A204.1 (cell line): ENCODE results near the gene CFAP299.
A peak's percentile ranks its signal among the peaks of the same experiment; 100 is the strongest.

Experiments
- FAIRE-seq: peaks from 2 replicates; lab custom pipeline; 2012; peaks lifted over from hg19 to GRCh38; lab: Jason Lieb, UNC

CFAP299 gene

DNA sequence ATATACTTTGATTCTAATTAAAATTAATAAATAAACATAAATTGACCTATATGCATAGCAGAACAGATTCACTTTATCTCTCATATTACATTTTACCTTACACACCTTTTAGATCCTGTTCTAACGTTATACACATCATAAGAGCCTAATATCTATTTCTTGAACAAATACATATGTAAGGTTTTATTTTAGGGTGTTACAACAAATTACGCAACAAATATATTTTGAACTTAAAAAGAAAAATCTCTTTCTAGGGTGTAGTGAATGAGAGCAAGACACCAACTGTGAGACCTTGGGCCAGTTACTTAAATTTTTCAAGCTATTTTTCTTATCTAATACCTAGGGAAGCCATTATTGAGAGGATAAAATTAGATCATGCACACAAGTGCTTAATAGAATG, 191.2 kb downstream of the CFAP299 start:
- no peak for FAIRE-seq

DNA sequence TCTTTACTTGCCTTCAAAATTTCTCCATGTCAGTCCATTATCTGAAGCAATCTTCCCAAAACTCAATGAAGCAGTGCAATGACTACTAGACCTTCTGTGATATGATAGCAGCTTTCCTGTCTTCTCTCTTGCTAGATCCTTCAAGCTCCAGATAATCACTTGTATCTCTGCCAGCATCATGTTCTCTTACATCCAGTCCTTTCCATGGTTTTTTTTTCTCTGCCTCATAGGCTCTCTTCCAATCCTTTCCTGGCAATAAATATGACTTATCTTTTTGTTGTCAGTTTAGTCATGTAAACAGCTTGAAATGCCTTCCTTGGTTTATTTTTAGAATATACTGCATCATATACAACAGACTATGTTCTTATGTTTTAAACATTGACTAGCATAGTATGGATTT, 193.5 kb downstream of the CFAP299 start:
- FAIRE-seq: no peak

DNA sequence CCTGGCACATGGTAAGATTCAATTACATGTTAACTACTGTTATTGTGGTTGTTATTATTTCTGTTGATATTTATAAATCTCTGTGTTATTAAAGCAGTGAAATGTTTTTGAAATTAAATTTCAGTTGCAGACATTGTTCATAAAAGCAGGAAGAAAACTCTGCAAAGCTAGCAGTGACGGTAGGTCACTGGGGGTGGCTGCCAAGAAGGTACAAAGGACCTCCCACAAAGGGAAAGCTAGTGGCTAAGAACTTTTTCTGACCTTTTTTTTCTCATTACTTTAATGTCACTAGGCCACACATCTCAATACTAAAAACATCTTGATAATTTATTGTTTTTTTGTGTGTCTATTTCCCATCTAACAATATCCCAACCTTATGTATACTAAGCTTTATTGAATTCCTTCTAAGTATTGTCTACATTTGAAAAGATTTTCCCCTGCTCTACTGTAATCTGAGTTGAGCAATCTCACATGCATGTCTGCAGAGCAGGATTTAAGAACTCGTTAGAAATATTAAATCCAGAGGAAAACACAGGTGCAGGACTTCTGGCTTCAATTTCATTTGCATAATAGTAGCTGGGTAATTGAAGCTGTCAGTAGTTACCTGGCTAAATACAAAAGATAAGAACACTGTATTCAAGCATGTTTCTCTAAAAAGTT, 197.3 kb downstream of the CFAP299 start:
- FAIRE-seq: no peak

DNA sequence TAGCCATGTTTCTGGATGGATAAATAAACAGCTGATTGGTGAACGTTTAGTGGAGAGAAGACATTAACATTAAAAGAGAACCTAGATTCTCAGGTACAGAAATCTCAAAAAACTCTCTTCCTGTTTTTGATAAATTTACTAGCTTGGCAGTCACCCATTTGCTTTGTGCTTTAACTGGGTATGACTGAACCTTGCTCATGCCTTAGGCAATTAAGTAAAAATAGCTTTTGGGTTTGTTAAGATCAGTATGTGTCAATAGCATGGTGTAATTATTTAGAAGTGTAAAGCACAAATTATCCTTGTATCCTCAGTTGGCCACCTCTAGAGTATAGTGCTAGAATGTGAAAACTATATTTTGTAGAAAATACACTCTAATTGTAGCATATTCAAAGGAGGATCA, 200.0 kb downstream of the CFAP299 start:
- no peak for FAIRE-seq

DNA sequence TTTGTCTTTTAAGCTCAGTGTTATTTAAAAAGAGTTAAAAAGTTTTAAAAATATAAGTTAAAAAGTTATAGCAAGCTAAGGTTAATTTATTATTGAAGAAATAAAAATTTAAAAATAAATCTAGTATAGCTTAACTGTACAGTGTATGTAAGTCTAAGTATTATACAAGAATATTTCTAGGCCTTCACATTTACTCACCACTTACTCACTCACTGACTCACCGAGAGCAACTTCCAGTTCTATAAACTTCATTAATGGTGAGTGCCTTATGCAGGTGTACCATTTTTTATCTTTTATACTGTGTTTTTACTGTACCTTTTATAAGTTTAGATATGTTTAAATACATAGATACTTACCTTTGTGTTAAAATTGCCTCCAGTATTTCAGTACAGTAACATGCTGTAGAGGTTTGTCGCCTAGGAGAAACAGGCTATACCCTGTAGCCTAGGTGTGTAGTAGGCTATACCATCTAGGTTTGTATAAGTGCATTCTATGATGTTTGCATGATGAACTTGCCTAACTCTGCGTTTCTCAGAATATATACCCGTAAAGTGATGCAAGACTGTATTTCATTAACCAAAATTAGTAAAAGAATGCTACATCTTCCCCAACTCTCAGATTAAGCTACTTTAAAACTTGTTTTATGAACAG, 202.9 kb downstream of the CFAP299 start:
- peak; percentile 70 for FAIRE-seq

DNA sequence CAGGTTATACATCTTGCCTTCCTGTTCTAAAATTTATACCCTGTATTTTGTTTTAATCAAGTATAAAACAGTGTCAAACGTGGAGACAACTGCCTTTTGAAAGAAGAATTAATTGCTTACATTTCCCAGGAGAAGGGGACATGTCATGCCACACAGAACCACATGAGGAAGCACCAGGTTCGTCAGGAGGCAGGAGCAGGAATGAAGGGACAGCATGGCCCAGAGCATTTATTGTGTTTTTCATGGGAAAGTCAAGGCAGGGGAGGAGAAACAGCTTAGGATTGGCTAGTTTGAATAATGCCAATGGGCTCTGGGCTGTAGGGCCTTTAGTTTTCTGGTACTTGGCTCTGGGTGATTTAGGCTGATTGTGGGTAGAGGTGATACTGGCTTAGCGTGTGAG, 203.7 kb downstream of the CFAP299 start:
- FAIRE-seq: no peak

DNA sequence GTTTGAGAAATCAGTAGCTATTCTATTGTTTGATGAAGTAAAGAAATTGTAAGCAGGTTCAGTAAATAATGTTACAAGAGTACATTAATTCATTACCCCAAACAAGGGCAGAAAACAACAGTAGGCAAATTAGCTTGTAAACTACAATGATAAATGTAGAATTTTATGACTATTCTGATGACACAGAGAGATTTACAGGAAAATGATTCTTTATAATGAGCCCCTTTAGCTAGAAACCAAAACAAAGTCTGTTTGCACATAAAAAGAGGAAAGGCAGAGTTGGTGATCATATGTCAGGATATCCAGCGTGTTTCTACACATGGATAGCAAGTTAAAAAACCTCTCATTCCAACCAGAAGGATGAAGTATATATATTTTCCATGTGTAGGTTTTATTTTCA, 204.8 kb downstream of the CFAP299 start:
- FAIRE-seq: no peak

DNA sequence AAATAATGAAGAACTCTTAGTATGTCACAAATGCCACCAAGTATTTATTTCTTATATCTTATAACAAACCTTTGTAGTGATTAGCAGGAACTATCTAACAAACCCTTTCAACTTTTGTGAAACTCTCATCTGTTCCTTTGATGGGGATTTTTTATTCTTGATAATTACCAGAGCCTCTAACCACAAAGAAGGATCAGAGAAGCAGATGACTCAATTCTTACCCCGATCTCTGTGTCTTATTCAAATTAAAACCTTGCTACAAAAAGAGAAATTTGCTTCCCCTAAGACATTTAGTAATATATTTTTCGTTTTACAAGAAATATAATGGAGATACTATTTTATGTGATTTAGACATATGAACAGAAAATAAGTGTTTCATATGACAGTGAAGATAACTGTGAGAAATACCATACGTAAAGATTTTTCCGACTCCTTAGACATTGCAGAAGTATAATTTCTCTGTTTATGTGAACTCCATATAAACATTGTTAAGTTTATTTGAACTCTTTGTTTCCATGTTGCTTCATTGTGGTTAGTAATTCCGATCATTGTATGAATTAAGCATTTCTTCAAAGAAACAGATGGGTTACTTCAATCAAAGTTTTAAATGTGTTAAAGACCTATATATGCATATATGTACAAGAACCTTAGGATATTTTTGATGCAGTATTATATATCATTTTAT, 205.4 kb downstream of the CFAP299 start:
- no peak for FAIRE-seq

DNA sequence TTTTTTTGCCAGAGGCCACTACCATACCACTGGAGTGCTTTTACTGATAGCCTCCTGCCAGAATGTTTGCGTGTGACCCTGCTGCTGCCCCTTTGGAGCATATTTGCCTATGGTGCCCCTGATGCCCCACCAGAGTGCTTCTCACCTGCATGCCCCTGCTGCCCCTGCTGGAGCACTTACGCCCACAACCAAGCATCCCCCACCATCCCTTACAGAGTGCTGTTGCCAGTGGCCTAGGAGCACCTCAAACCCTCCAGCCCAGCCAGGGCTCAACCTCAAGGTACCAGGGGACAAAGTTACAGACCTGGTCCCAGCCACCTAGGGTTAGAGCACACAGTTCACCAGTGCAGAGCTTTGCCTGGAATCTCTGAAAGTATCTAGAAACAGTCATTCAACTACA, 207.2 kb downstream of the CFAP299 start:
- FAIRE-seq: no peak

DNA sequence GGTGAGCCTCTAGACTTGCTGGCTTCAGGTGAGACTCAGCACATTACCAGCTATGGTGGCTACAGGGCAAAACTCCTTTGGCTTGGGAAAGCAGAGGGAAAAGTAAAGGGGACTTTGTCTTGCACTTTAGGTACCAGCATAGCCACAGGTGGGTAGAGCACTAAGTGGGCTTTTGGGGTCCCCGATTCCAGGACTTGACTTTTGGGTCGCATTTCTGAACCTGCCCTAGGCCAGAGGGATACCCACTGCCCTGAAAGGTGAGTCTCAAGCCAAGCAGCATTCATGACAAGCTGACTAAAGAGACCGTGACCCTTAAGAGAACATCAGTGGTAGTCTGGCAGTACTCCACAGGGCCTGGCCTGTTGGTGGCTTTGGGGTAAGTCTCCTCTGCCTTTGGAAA, 224.8 kb downstream of the CFAP299 start:
- FAIRE-seq: no peak

DNA sequence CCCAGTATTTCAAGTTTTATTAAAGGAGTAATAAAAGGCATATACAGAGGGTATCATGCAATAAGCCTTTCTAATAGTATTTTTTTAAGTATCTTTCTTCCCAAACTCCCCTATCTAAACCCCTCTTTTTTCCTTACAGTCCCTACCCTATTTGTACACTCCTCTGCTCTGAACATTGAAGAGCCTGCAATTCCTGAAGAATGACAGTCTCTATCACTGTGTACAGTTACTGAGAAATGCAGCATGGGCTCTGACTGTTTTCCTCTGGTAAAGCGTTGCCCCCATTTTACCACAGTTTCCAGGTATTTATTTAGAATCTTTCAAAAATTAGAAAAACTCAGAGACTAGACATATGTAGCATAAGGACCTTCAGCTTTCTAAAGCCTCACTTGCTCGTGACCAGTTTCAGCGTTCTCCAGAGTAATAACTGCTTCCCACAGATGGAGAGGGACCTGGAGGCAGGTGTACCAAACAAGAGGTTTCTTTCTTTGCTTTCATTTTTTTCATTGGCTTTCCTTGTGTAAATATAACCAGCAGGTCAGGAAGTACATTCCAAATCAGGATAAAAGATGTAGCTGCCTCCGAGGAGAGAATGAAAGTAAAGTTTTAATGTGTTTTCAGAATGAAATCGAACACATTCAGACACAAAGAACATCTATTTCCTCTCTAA, 230.8 kb downstream of the CFAP299 start:
- FAIRE-seq: no peak

DNA sequence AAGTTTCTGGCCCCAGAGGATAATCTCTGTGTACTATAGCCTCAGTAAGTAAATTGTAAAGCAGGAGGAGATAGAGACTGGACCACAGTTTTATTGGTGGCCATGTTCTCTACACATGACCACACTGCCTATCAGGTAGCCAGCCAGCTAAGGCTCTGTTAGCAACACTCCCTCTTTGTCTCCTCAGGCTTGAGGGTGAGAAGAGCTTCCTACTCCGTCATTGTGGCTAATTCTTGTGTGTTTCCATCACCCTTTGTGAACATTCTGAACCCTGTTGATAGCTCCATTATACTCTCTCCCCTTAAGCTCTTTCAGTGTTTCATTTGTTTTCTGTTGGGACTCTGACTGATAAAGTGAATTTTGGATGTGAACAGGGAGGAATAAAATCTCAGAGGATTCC, 233.4 kb downstream of the CFAP299 start:
- no peak for FAIRE-seq

DNA sequence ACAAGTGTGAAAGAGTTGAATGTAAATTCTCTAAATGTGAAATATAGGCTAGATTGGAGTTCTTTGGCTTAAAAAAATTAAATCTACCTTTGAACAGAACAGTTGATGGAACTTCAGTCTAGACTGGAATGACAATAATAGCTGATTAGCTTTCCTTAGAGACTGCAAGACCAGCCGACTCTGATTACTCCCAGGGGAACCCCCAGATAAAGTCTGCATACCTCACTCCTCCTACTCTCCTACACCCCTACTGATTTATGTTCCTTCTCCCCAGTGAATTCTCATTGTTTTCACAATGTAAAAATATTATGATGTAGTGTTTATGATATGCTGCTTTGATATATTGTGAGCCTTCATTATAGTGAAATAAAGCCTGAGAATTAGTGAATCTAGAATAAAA, 241.3 kb downstream of the CFAP299 start:
- no peak for FAIRE-seq

DNA sequence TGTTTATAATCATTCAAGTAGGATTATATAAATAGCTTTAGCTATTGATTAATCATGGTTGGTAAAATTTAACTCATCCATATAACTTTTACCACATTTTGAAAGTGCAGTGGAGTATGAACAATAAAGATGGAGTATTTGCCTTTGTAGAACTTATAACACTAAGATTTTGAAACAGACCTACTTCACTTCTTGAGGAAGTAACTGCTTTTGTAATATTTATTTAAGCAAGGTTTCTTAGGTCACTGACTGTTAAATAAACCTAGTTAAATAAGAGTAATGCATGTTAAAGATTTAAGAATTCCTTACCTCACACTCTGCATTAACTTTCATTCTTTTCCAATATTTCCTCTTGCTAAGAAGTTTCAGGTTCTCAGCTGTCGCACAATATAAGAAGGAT, 242.5 kb downstream of the CFAP299 start:
- no peak for FAIRE-seq

DNA sequence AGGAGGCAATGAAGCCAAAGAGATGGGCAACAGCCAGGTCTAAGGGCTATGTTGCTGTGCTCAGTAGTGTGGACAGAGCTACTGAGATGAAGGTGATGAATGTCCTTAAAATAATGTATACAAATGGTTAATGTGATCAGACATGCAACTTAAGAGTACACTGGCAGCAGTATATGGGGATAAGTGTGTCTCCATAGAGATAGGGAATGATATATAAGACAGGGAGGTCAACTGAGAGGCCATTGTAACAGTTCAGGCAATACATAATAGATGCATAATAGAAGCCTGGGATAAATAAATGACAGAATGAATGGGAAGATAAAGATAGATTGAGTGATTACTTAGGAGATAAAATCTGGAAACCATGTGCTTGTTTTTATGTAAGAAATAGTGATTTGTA, 250.0 kb downstream of the CFAP299 start:
- no peak for FAIRE-seq

DNA sequence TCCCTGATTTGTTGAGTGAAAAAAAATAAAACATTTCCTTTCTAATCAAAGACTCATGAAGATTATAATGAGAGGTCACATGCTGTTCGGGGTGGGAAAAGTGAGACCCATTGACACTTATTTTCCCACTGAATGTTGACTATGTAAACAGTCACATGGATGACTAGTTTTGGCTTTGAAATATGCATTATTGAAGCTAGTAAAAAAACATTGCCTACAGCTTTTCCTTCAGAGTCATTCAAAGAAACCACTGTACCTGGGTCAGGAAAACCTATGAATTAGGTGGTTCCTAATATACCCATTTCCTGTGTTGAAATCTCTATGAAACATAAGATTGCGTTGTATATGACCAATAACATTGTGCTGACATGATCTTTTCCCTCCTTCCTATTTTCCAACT, 251.2 kb downstream of the CFAP299 start:
- no peak for FAIRE-seq

DNA sequence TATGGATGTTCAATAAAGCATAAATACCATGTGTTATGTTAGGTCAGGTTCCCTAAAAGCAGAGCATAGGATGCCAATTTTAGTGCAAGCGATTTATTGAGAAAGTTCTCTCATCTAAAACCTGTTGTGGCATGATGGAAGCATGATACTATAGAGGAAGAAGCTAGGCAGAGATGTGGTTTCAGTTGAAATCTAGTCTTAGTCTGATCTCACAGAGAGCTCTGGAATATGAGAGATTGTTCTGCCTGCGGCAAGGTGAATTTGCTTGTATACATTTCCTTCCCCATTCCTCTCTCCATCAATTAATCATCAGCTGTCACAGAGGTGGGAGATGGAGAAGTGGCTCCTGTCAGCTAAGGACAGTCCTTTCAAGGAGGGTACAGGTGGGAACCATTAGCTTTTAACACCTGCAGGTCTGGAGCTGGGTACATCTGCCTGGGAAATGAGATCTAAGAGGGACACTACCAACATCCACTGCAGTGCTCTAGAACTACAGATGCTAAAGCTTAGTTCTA, 252.4 kb downstream of the CFAP299 start:
- no peak for FAIRE-seq

DNA sequence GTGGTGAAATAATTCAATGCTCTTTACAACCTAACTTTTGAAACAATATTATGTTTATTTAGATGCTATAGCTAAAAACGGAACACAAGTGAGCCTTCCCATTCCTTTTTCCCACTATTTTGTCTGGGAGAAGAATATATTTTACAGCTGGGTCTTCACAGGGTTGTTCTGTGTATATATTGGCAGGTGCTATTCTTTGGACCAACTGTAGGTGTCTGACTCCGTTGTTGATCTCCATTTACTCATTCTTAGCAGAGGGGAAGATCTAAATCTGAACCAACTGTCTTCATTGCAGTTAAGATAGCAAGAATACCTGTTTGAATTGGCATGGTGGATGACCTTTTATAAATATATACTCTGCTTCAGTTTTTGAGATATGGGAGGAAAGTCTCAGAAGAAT, 257.4 kb downstream of the CFAP299 start:
- no peak for FAIRE-seq

DNA sequence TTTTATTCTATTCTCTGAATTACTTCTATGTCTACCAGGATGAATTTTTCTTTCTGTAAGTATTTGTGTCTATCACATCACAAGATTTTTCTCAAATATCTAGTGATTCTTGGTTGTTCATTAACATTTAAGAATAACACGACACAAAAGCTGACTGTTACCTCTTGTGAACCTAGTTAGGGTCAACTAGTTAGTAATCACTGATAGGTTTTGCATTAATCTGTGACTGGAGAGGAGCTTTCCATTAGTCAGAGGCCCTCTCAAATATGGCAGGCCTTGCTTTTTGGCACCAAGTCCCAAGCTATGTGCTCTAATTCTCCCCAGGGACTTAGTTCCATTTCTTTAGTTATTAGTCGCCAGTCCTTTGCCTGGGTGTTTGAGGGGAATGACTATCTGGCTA, 259.2 kb downstream of the CFAP299 start:
- no peak for FAIRE-seq

DNA sequence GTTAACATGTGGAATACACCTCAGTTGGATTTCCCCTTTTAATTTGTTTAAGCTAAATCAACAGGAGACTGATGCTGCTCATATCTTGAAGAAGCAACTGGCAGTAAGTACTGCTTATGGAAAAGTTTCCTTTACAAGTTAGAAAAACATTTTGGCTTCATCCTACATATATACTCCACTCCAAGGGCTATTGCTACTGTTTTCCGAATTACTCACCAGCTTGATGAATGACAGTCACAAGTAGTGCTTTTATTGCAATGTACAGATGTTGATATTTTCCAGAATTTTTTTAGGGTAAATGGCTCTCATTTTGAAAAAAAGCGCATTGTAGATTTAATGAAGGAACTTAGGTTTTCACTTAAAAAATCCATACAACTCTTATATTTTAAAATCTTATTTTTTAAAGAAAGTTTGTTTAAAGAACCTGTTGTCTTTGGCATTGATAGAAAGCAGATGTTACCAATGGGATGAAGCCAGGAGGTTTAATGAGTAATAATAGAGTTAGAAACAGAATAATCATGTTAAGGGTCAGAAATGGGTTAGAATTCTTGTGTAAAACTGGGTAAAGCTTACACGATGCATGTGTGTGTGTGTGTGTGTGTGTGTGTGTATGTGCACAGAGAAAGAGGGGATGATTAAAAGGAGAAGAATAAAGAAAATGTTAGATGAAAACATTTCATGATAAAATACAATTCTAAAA, 272.9 kb downstream of the CFAP299 start:
- FAIRE-seq: no peak

DNA sequence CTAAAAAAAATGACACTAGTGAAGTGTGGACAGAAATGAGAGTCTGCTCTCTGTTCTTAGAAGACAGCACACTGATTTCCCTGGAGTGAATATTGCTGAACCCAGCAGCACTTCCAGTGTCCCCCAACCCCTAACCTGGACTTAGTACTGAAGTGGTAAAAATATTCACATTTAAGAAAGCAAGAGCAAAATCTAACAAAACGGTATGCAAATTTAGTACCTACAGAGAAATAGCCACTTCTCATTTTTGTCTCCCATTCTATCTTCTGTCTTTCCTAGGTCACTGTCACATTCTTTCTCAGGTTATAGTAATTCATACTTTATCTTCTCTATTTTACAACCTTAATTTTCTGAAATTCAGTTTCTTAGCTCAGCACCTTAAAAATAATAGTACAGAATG, 274.7 kb downstream of the CFAP299 start:
- FAIRE-seq: no peak
